Effector memory CD4-positive, alpha-beta T cell (primary cell): ENCODE measurements around the gene UPB1.
"Not testable (repeated sequence)": the region's sequence is repeated elsewhere in the genome, so short reads cannot be mapped to it uniquely, and the experiment has no call there.

Source experiments
- DNase-seq, 3 donors: peaks; one replicate each; pipeline ENCODE4 v3.0.0-alpha.2; 2020
- H3K27ac ChIP-seq: 2 replicates; pipeline ENCODE4 v1.7.0; 2013; ENCODE audit warnings: mild to moderate bottlenecking, low read length, moderate library complexity; ENCODE audit not compliant: insufficient read depth, poor library complexity, severe bottlenecking
- H3K27me3 ChIP-seq: replicated peaks from 2 replicates; pipeline ENCODE4 v1.7.0; 2013; ENCODE audit warnings: mild to moderate bottlenecking, low read length; ENCODE audit not compliant: insufficient read depth, control insufficient read depth, poor library complexity, severe bottlenecking
- H3K36me3 ChIP-seq: 2 replicates; pipeline ENCODE4 v1.7.0; 2013; ENCODE audit warnings: mild to moderate bottlenecking, low read length, moderate library complexity; ENCODE audit not compliant: control insufficient read depth, insufficient read depth
- H3K4me1 ChIP-seq: 2 replicates; pipeline ENCODE4 v1.7.0; 2013; ENCODE audit warnings: low read length, mild to moderate bottlenecking; ENCODE audit not compliant: control insufficient read depth, insufficient read depth, poor library complexity, severe bottlenecking
- H3K4me3 ChIP-seq: 2 replicates; pipeline ENCODE4 v1.7.0; 2013; ENCODE audit warnings: low read length, low read depth, mild to moderate bottlenecking; ENCODE audit not compliant: insufficient read depth, poor library complexity, severe bottlenecking
- H3K9me3 ChIP-seq: 2 replicates; pipeline ENCODE4 v1.7.0; 2013; ENCODE audit warnings: mild to moderate bottlenecking, low read length, moderate library complexity; ENCODE audit not compliant: control insufficient read depth

The UPB1 gene

DNA sequence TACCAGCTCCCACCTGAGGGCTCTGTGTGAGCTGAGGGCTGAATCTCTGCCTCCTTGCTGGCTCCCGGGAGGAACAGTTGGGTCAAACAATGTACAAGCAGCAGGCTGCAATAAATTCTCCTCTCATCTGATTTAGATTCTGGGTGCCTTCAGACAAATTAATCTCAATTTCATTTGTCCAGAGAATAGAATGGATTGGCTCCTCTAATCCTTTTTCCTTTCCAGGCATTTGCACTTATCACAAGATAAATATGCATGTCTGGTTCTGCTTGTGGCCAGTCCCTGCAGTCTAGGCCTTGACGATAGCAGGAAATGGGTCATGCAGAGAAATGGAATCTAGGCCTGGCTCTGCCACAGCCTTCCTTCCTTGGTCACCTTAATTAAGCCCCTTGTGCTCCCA is 28.7 kb downstream of the UPB1 start:
- H3K27ac ChIP-seq, result no peak overlapping the region
- no peaks in the 10 kb centered on the region for H3K27me3 ChIP-seq

DNA sequence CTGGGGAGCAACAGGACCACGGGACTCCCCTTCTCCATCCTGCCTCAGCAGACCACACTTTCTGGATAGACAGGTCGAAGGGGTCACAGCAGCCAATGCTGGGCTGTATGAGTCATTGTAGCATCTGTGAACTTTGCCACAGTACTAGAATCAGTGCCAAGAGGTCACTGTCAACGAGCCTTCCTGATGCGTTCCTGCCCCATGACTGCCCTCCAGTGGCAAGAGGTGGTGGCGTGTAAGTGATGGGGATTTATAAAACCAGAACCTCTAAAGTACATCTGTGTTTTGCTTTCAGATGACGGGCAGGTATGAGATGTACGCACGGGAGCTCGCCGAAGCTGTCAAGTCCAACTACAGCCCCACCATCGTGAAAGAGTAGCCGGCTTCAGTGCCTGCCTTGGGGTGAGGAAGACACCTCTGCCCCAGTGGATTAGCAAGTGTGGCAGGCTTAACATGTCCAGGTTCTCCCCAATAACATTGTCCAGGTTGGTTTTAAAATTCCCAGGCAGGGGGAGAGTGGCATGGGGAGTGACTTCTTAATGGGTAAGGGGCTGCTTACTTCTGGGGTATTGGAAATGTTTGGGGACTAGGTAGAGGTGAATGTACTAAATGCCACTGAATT is 30.4 kb downstream of the UPB1 start:
- no peaks in the 10 kb centered on the region for H3K4me1 ChIP-seq
- H3K9me3 ChIP-seq, result no peaks in the 10 kb centered on the region
- peak; percentile 46 to 61 (median 58) for DNase-seq
- H3K36me3 ChIP-seq, result no peaks in the 10 kb centered on the region
- H3K27me3 ChIP-seq, result no peaks in the 10 kb centered on the region
- H3K4me3 ChIP-seq, result no peak overlapping the region
- H3K27ac ChIP-seq, result no peak overlapping the region

More for the DNA sequence above, 28.7 kb downstream of the UPB1 start:
- H3K36me3 ChIP-seq, result no peaks in the 10 kb centered on the region
- DNase-seq, result no peak
- no peaks in the 10 kb centered on the region for H3K4me1 ChIP-seq
- H3K4me3 ChIP-seq, result no peak overlapping the region
- no peaks in the 10 kb centered on the region for H3K9me3 ChIP-seq

DNA sequence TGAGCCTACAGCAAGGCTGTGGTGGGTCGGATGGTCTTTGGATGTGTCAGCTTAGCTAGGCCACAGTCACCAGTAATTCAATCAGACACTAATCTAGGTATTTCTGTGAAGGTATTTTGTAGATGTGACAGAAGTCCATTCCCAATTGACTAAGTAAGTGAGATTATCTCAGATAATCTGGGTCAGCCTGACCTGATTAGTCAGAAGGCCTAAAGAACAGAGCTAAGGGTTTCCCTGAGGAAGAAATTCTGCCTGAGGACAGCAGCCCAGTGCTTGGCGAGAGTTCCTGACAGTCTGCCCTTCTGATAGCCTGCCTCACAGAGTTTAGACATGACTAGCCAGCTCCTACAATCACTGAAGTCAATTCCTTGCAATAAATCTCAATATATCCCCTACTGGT is 31.1 kb downstream of the UPB1 start:
- no peak for DNase-seq
- Histone ChIP-seq H3K36me3 (no peaks in the 10 kb centered on the region), H3K27me3 (no peaks in the 10 kb centered on the region), H3K4me1 (no peaks in the 10 kb centered on the region), H3K4me3 (no peak overlapping the region), H3K27ac (no peak overlapping the region), H3K9me3 (no peaks in the 10 kb centered on the region)

DNA sequence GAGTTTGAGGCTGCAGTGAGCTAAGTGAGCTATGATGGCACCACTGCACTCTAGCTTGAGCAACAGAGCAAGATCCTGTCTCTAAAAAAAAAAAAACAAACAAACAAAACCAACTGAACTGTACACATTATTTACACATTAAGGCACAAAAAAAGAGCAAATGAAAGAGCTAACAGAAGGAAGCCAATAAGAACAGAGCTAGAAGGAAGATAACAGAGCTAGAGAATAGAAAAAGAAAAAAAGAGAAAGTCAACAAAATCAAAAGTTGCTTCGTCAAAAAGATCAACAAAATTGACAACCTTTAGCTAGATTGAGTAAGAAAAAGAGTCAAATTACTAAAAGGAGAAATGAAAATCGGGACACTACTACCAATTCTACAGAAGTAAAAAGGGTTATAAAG is 34.8 kb downstream of the UPB1 start:
- DNase-seq, result no peak
- Histone ChIP-seq H3K9me3 (no peaks in the 10 kb centered on the region), H3K36me3 (no peaks in the 10 kb centered on the region), H3K27me3 (no peaks in the 10 kb centered on the region), H3K4me1 (no peaks in the 10 kb centered on the region), H3K4me3 (no peak overlapping the region), H3K27ac (no peak overlapping the region)

DNA sequence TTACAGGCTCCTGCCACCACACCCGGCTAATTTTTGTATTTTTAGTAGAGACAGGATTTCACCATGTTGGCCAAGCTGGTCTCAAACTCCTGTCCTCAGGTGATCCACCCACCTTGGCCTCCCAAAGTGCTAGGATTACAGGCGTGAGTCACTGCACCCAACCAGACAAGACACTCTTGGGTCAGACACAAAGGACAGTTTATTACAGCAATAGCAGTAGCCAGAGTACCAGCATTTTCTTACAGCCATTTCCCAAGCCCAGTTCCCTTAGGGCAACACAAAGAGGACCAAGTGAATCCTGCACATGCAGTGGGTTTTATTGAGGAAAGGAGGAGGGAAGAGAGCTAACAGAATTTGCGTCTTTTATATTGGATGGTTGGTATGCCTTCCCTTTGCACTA is 35.8 kb downstream of the UPB1 start:
- not testable (repeated sequence) for H3K4me3 ChIP-seq, DNase-seq, H3K27me3 ChIP-seq, H3K4me1 ChIP-seq, H3K27ac ChIP-seq, H3K9me3 ChIP-seq, H3K36me3 ChIP-seq

DNA sequence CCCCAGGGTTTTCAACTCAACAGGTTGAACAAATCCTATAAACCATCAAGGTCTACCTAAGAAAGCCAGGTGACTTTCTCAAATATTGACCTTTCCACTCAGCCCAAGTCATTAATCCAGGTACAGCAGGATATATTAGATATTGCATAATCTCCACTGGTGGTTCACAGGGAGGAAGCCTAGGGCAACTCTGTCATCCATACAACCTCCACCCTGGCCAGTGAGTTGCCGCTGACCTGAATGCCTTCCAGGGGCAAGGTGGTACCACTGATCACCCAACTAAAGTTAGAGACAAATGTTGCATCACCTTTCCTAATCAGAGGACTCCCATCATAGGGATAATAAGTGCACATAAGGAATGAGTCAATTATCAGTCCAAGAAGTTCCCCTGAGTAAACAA is 36.9 kb downstream of the UPB1 start:
- H3K27ac ChIP-seq, result no peak overlapping the region
- no peak for DNase-seq
- no peaks in the 10 kb centered on the region for H3K4me1 ChIP-seq
- H3K36me3 ChIP-seq, result no peaks in the 10 kb centered on the region
- H3K27me3 ChIP-seq, result no peaks in the 10 kb centered on the region
- no peaks in the 10 kb centered on the region for H3K9me3 ChIP-seq
- no peak overlapping the region for H3K4me3 ChIP-seq

DNA sequence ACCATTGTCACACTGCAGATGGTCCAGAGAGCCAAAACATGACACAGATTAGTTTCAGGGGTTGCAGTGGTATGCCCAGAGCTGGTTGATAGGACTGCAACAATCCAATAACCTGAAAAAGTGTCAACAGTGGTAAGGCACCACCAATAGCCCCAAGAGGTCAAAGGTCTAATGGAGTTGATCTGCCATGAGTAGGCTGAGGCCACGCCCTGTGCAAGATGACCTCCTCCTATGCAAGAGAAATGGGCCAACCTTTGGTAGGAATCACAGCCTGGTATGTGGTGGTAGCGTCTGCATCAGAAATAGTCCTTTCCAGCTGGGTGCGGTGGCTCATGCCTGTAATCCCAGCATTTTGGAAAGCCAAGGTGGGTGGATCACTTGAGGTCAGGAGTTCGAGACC is 40.2 kb downstream of the UPB1 start:
- Histone ChIP-seq H3K9me3 (no peaks in the 10 kb centered on the region), H3K27me3 (no peaks in the 10 kb centered on the region), H3K36me3 (no peaks in the 10 kb centered on the region), H3K4me1 (no peaks in the 10 kb centered on the region), H3K4me3 (no peak overlapping the region), H3K27ac (no peak overlapping the region)
- DNase-seq, result no peak

DNA sequence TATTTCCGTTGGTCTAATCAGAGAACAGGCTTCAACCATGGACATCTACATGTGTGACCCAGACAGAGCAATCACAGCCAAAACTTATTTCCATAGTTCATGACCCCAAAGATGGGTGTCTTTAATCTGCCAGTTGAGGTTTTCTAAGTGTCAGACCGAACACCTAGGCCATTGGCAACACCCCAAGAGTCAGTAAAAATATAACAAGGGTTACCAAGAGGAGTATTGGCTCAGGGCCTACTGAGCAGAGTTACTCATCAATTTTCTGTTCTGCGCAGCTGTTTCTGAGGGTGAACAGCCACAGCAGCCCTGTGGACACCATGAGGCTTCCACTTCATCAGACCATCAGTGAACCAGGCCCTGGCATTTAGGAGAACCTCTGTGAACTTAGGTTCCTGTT is 41.0 kb downstream of the UPB1 start:
- H3K27me3 ChIP-seq, result no peaks in the 10 kb centered on the region
- no peak for DNase-seq
- H3K36me3 ChIP-seq, result peaks cover 5% of the 10 kb centered on the region
- H3K9me3 ChIP-seq, result no peaks in the 10 kb centered on the region
- no peaks in the 10 kb centered on the region for H3K4me1 ChIP-seq
- no peak overlapping the region for H3K4me3 ChIP-seq
- no peak overlapping the region for H3K27ac ChIP-seq

DNA sequence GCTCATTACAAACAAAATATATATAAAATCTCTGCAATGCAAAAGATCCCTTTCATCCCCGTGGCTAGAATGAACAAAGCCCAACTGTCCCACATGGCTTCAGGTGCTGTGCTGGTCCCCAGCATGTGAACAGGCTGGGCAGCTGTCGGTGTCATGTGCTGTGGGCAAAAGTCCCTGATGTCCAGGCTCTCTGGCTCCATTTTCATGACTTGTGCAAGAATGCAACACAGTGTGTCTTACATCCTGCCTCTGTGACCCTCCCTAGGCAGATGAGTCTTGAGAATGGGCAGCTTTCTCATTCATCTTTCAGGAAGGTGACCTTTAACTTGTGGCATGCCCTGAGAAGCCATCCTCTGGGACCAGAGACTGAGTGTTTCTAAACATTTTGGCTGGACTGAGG is 45.3 kb downstream of the UPB1 start:
- H3K27me3 ChIP-seq, result no peaks in the 10 kb centered on the region
- H3K27ac ChIP-seq, result no peak overlapping the region
- H3K36me3 ChIP-seq, result peaks cover 43% of the 10 kb centered on the region
- H3K9me3 ChIP-seq, result no peaks in the 10 kb centered on the region
- no peak for DNase-seq
- H3K4me3 ChIP-seq, result no peak overlapping the region
- H3K4me1 ChIP-seq, result no peaks in the 10 kb centered on the region

DNA sequence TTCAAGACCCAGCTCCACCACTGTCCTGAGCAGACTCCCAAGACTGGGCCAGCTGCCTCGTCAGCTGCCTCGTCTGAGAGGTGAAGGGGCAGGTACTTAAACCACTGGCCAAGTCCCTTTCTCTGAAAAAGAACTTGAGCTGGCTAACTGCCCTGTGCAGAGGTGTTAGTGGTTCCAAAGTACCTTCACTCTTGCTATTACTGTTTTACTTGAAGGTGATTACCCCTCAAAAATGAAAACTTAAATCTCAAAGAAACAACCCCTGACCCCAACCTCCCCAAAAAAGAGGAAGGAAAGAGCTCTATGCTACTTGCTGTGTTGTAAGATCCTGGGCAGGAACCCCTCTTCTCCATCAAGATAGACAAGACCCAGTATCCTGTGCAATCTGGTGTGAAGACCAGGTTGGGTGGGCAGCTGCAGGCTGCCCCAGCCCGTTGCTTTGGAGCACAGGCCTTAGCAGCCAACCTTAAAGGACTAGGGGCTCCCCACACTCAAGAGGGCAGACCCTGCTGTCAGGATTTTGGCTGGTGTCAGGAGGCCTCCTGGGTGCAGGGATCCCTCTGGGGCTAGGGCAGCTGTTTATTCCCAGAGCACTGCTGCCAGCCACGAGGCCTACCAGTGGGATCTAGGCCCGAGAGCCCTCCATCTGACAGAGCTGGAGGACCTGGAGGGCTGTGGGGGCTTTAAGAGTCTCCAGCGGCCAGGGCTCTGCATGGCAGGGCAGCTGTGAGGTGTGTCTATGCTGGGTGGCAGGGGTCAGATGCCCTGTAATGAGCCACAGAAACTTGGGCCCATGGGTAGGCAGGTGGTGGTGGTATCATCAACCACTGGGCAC is 46.8 kb downstream of the UPB1 start:
- H3K27ac ChIP-seq, result no peak overlapping the region
- no peaks in the 10 kb centered on the region for H3K4me1 ChIP-seq
- H3K9me3 ChIP-seq, result no peaks in the 10 kb centered on the region
- no peak overlapping the region for H3K4me3 ChIP-seq
- peaks cover 51% of the 10 kb centered on the region for H3K36me3 ChIP-seq
- DNase-seq, result no peak
- no peaks in the 10 kb centered on the region for H3K27me3 ChIP-seq
